ENCODE results near the gene NR6A1.

DNA sequence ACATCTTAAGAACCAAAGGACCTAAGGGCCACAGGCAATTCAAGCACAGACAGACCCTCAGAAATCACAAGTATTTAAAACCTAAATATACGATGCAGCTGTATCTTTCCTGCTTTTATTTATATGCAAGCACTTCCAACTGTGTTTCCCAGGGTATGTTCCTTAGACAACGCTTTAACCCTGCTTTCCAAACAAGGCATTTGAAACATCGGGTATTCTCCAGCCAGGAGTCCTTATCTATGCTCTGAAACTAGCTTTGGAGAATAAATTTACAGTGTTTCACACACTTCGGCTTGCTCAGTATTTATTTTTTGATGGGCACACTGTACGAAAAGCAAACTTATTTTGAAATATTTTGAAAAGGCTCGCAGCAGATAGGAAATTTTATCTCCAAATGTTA lies 13.5 kb downstream of the NR6A1 start:
- TF ChIP-seq POLR2A (IDR thresholded peaks at IDR 0.05; ENCODE audit: low read length) (no peak), GATA1 (IDR thresholded peaks at IDR 0.05; ENCODE audit: low read depth, low read length) (no peak)
